ENCODE data around the gene SMC1B.

- TF ChIP-seq, protein P1, sequence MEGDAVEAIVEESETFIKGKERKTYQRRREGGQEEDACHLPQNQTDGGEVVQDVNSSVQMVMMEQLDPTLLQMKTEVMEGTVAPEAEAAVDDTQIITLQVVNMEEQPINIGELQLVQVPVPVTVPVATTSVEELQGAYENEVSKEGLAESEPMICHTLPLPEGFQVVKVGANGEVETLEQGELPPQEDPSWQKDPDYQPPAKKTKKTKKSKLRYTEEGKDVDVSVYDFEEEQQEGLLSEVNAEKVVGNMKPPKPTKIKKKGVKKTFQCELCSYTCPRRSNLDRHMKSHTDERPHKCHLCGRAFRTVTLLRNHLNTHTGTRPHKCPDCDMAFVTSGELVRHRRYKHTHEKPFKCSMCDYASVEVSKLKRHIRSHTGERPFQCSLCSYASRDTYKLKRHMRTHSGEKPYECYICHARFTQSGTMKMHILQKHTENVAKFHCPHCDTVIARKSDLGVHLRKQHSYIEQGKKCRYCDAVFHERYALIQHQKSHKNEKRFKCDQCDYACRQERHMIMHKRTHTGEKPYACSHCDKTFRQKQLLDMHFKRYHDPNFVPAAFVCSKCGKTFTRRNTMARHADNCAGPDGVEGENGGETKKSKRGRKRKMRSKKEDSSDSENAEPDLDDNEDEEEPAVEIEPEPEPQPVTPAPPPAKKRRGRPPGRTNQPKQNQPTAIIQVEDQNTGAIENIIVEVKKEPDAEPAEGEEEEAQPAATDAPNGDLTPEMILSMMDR (IDR thresholded peaks at IDR 0.05), result no peak
- TF ChIP-seq POLR2A (IDR thresholded peaks at IDR 0.05), result no peak
Observed at GRCh38 chr22:45318168-45318557, 95.2 kb downstream of the SMC1B start.

All from transverse colon (tissue), 3 donors.